CD1c-positive myeloid dendritic cell (primary cell): ENCODE data around the gene TMEM128.
A peak's percentile ranks its signal among the peaks of the same experiment; 100 is the strongest.
"Not testable (repeated sequence)": the region's sequence is repeated elsewhere in the genome, so short reads cannot be mapped to it uniquely, and the experiment has no call there.

Experiments used
- DNase-seq: peaks from one replicate; pipeline ENCODE4 v3.0.0-alpha.2; 2016; ENCODE audit errors: extremely low spot score

The TMEM128 gene

GRCh38 chr4:4248029-4248884 is at the start of gene TMEM128:
TSS of gene TMEM128 (minus strand) at chr4:4248223. CDS start at chr4:4248202, 21 bp downstream.
- DNase-seq = peak; percentile 97

GRCh38 chr4:4296283-4296846 is 48.3 kb upstream of the TMEM128 start:
- no peak for DNase-seq

- DNase-seq = no peak
These were observed 45.3 kb upstream of the TMEM128 start for GRCh38 chr4:4293279-4293678.

- peak; percentile 97 for DNase-seq
These were observed 42.2 kb upstream of the TMEM128 start, which contains the start of the genes LYAR and ZBTB49 for GRCh38 chr4:4289941-4290850. TSS of gene LYAR (minus strand) at chr4:4290154. CDS start at chr4:4283742, 6,412 bp downstream. TSS of gene ZBTB49 (plus strand) at chr4:4290251. CDS start at chr4:4299946, 9,695 bp downstream.

GRCh38 chr4:4289597-4289940 is 41.5 kb upstream of the TMEM128 start:
- no peak for DNase-seq

- DNase-seq = no peak
These were observed 41.0 kb upstream of the TMEM128 start for GRCh38 chr4:4289055-4289454.

GRCh38 chr4:4288098-4288497 is 40.1 kb upstream of the TMEM128 start:
- no peak for DNase-seq

GRCh38 chr4:4284827-4285618 is 37.0 kb upstream of the TMEM128 start:
- no peak for DNase-seq

GRCh38 chr4:4281787-4282186 is 33.8 kb upstream of the TMEM128 start:
- DNase-seq = no peak

- no peak for DNase-seq
These were observed 29.5 kb upstream of the TMEM128 start for GRCh38 chr4:4277531-4277930.

GRCh38 chr4:4274226-4274625 is 26.2 kb upstream of the TMEM128 start:
- DNase-seq = no peak

- DNase-seq = no peak
These were observed 23.9 kb upstream of the TMEM128 start for GRCh38 chr4:4271912-4272311.

- DNase-seq = no peak
These were observed 22.5 kb upstream of the TMEM128 start for GRCh38 chr4:4270529-4270928.

GRCh38 chr4:4269856-4270255 is 21.8 kb upstream of the TMEM128 start:
- peak; percentile 41 for DNase-seq

GRCh38 chr4:4269331-4269731 is 21.3 kb upstream of the TMEM128 start:
- DNase-seq = peak; percentile 16

GRCh38 chr4:4268776-4269175 is 20.8 kb upstream of the TMEM128 start:
- DNase-seq = peak; percentile 66

- DNase-seq = peak; percentile 26
These were observed 20.0 kb upstream of the TMEM128 start for GRCh38 chr4:4267981-4268380.

GRCh38 chr4:4260185-4260751 is 12.2 kb upstream of the TMEM128 start:
- DNase-seq = peak; percentile 63

GRCh38 chr4:4259484-4260100 is 11.6 kb upstream of the TMEM128 start:
- no peak for DNase-seq

- DNase-seq = not testable (repeated sequence)
These were observed 9.7 kb upstream of the TMEM128 start for GRCh38 chr4:4257705-4258104.

GRCh38 chr4:4256799-4257198 is 8.8 kb upstream of the TMEM128 start:
- no peak for DNase-seq
